ENCODE results near the gene FMC1. TPM values are rescaled to one million over a fixed set of nuclear protein-coding genes. Genes with fewer than 3 reads are reported as not detected.
"Not testable (repeated sequence)": the region's sequence is repeated elsewhere in the genome, so short reads cannot be mapped to it uniquely, and the experiment has no call there.

The FMC1 gene
- total RNA-seq, 1 donor from 2014 or later: 10.4 TPM

- no peak for TF ChIP-seq CTCF (IDR thresholded peaks at IDR 0.05; ENCODE audit: unreplicated experiment)
- no peaks in the 10 kb centered on the region for H3K4me1 Mint-ChIP-seq
- H3K27ac Mint-ChIP-seq: no peak overlapping the region
- H3K27me3 Mint-ChIP-seq (ENCODE audit: low read depth): no peaks in the 10 kb centered on the region
- H3K9me3 Mint-ChIP-seq: no peaks in the 10 kb centered on the region
- no peak overlapping the region for H3K4me3 Mint-ChIP-seq
- H3K36me3 Mint-ChIP-seq: no peaks in the 10 kb centered on the region
- no peak for DNase-seq (ENCODE audit: low spot score in 2 of 2, unreplicated experiment in 2 of 2)
Measured at GRCh38 chr7:139321071-139321745, 19.9 kb upstream of the FMC1 start.

GRCh38 chr7:139324709-139325108, 16.4 kb upstream of the FMC1 start:
- H3K27ac Mint-ChIP-seq; H3K36me3 Mint-ChIP-seq; H3K4me3 Mint-ChIP-seq; H3K9me3 Mint-ChIP-seq; DNase-seq (ENCODE audit: low spot score in 2 of 2, unreplicated experiment in 2 of 2); H3K27me3 Mint-ChIP-seq (ENCODE audit: low read depth); H3K4me1 Mint-ChIP-seq: not testable (repeated sequence)

DNA sequence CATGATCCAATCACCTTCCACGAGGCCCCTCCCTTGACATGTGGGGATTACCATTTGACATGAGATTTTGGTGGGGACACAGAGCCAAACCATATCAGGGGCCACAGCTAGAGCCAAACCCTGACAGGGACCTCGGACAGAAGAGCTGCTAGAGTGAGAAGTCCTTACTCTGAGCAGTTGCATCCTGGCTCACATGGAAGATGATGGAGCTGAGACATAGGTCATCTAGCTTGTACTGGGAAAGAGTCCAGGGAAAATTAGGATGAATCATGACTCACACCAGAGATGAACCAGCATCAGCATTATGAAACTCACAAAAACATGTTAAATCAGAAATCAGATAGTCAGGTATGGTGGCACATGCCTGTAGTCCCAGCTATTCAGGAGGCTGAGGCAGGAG, 12.8 kb upstream of the FMC1 start:
- H3K4me3 Mint-ChIP-seq: no peak overlapping the region
- no peaks in the 10 kb centered on the region for H3K9me3 Mint-ChIP-seq
- H3K27ac Mint-ChIP-seq: no peak overlapping the region
- DNase-seq (ENCODE audit: low spot score in 2 of 2, unreplicated experiment in 2 of 2): no peak
- peaks cover 6% of the 10 kb centered on the region for H3K4me1 Mint-ChIP-seq
- TF ChIP-seq CTCF (IDR thresholded peaks at IDR 0.05; ENCODE audit: unreplicated experiment): no peak
- H3K36me3 Mint-ChIP-seq: no peaks in the 10 kb centered on the region
- H3K27me3 Mint-ChIP-seq (ENCODE audit: low read depth): no peaks in the 10 kb centered on the region

DNA sequence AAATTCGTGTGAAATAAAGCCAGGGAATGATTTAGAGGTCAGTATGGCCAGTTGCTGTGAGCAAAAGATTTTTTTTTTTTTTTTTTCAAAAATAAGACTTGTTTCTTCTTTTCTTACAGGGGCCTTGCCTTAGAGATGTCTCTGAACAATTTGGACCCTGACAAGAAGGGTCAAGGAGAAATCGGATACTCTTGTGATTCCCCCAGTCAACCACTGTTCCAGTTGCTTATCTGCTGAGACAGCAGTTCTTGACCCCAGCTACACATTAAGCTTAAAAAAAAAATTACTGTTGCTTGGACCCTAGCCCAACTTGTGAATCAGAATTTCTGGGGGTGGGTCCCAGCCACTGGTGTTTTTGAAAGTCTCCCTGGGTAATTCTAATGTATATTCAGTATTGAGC, 12.0 kb upstream of the FMC1 start:
- no peaks in the 10 kb centered on the region for H3K36me3 Mint-ChIP-seq
- DNase-seq (ENCODE audit: low spot score in 2 of 2, unreplicated experiment in 2 of 2): no peak
- peaks cover 6% of the 10 kb centered on the region for H3K4me1 Mint-ChIP-seq
- H3K9me3 Mint-ChIP-seq: no peaks in the 10 kb centered on the region
- H3K4me3 Mint-ChIP-seq: no peak overlapping the region
- no peak overlapping the region for H3K27ac Mint-ChIP-seq
- no peaks in the 10 kb centered on the region for H3K27me3 Mint-ChIP-seq (ENCODE audit: low read depth)
- TF ChIP-seq CTCF (IDR thresholded peaks at IDR 0.05; ENCODE audit: unreplicated experiment): no peak

- Mint-ChIP-seq H3K4me1 (peaks cover 6% of the 10 kb centered on the region), H3K27me3 (ENCODE audit: low read depth) (peaks cover 2% of the 10 kb centered on the region), H3K9me3 (no peaks in the 10 kb centered on the region), H3K4me3 (no peak overlapping the region), H3K27ac (no peak overlapping the region), H3K36me3 (no peaks in the 10 kb centered on the region)
- DNase-seq (ENCODE audit: low spot score in 2 of 2, unreplicated experiment in 2 of 2): no peak
- TF ChIP-seq CTCF (IDR thresholded peaks at IDR 0.05; ENCODE audit: unreplicated experiment): no peak
Measured at GRCh38 chr7:139330333-139331030, 10.7 kb upstream of the FMC1 start.

GRCh38 chr7:139332697-139333359, 8.3 kb upstream of the FMC1 start:
- no peak for DNase-seq (ENCODE audit: low spot score in 2 of 2, unreplicated experiment in 2 of 2)
- H3K4me1 Mint-ChIP-seq: peaks cover 6% of the 10 kb centered on the region
- H3K27ac Mint-ChIP-seq: no peak overlapping the region

DNA sequence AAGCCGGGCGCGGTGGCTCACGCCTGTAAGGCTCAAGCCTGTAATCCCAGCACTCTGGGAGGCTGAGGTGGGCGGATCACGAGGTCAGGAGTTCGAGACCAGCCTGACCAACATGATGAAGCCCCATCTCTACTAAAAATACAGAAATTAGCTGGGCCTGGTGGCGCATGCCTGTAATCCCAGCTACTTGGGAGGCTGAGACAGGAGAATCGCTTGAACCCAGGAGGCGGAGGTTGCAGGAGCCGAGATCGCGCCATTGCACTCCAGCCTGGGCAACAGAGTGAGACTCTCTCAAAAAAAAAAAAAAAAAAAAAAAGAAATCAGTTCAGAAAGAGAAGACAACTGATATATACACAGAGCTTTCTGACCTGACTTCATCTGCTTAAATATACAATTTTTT, 7.7 kb upstream of the FMC1 start:
- not testable (repeated sequence) for H3K9me3 Mint-ChIP-seq; H3K27ac Mint-ChIP-seq; H3K27me3 Mint-ChIP-seq (ENCODE audit: low read depth)

More at GRCh38 chr7:139332697-139333359, 8.3 kb upstream of the FMC1 start:
- Mint-ChIP-seq H3K4me3 (no peak overlapping the region), H3K27me3 (ENCODE audit: low read depth) (peaks cover 4% of the 10 kb centered on the region), H3K36me3 (no peaks in the 10 kb centered on the region), H3K9me3 (no peaks in the 10 kb centered on the region)
- no peak for TF ChIP-seq CTCF (IDR thresholded peaks at IDR 0.05; ENCODE audit: unreplicated experiment)

More for the DNA sequence above, 7.7 kb upstream of the FMC1 start:
- not testable (repeated sequence) for H3K4me3 Mint-ChIP-seq; H3K4me1 Mint-ChIP-seq; H3K36me3 Mint-ChIP-seq; DNase-seq (ENCODE audit: low spot score in 2 of 2, unreplicated experiment in 2 of 2)
